ENCODE data around the gene ASGR2.

- TF ChIP-seq NRF1 (IDR thresholded peaks at IDR 0.05; ENCODE audit: low read depth, low read length) (no peak), POLR2AphosphoS5 (IDR thresholded peaks at IDR 0.05; ENCODE audit: low read depth, low read length) (no peak), TEAD4 (IDR thresholded peaks at IDR 0.05; ENCODE audit: borderline replicate concordance, insufficient read depth) (no peak), CTCF (IDR thresholded peaks at IDR 0.05) (no peak), FOSL2 (IDR thresholded peaks at IDR 0.05; ENCODE audit: borderline replicate concordance, low read depth) (no peak), REST (IDR thresholded peaks at IDR 0.05; ENCODE audit: low read depth, low read length) (no peak), FOXM1 (IDR thresholded peaks at IDR 0.05; ENCODE audit: low read depth) (no peak), CHD2 (IDR thresholded peaks at IDR 0.05; ENCODE audit: low read length, partially characterized antibody) (no peak), SMC3 (IDR thresholded peaks at IDR 0.05; ENCODE audit: low read depth, low read length) (no peak), RCOR1 (IDR thresholded peaks at IDR 0.05; ENCODE audit: low read length) (no peak), TAF1 (IDR thresholded peaks at IDR 0.05; ENCODE audit: borderline replicate concordance, low read depth, low read length) (no peak), MXI1 (IDR thresholded peaks at IDR 0.05; ENCODE audit: low read depth, low read length) (no peak), MAX (IDR thresholded peaks at IDR 0.05; ENCODE audit: low read depth) (no peak), EP300 (IDR thresholded peaks at IDR 0.05; ENCODE audit: borderline replicate concordance in 1 of 2, low read depth in 1 of 2, low read length in 1 of 2) (no peak)
These were observed 41.8 kb upstream of the ASGR2 start for GRCh38 chr17:7156342-7156940.

Measured in SK-N-SH (cell line).